SU-DHL-6 (cell line): Measurements from ENCODE around the gene ATG12.

Experiments
- H2AFZ ChIP-seq: fragments of 200-600 bp; sonication (generic); 2 replicates; pipeline ENCODE4 v1.6.1; 2014; ENCODE audit warnings: low read depth, mild to moderate bottlenecking, moderate library complexity, mixed read lengths, antibody characterized with exemption, low read length; ENCODE audit not compliant: severe bottlenecking
- H3F3A ChIP-seq: fragments of 200-600 bp; shearing (Covaris generic); 2 replicates; pipeline ENCODE4 v1.6.0; 2016; ENCODE audit warnings: antibody characterized with exemption, mild to moderate bottlenecking; ENCODE audit not compliant: insufficient read depth
- H3K27ac ChIP-seq: fragments of 200-600 bp; sonication (generic); 2 replicates; pipeline ENCODE4 v1.5.1; 2016; ENCODE audit warnings: low read depth, mild to moderate bottlenecking, low read length, moderate library complexity, mixed read lengths
- H3K27me3 ChIP-seq: fragments of 200-600 bp; sonication (generic), shearing (Covaris generic); 2 replicates; pipeline ENCODE4 v1.6.0; 2014; ENCODE audit warnings: mild to moderate bottlenecking, low read length
- H3K36me3 ChIP-seq: fragments of 200-600 bp; sonication (generic); 2 replicates; pipeline ENCODE4 v1.6.1; 2014; ENCODE audit warnings: mild to moderate bottlenecking, low read length, mixed read lengths
- H3K4me2 ChIP-seq: fragments of 300-600, 200-600 bp; shearing (Covaris generic), sonication (generic); 2 replicates; pipeline ENCODE4 v1.6.0; 2014; ENCODE audit warnings: low read length, low read depth, mild to moderate bottlenecking; ENCODE audit not compliant: poor library complexity, severe bottlenecking
- H3K4me3 ChIP-seq: fragments of 200-600 bp; sonication (generic); 2 replicates; pipeline ENCODE4 v1.5.1; 2014; ENCODE audit warnings: antibody characterized with exemption, low read length, mild to moderate bottlenecking, mixed read lengths; ENCODE audit not compliant: insufficient read depth, poor library complexity, severe bottlenecking
- H3K79me2 ChIP-seq: fragments of 200-600 bp; sonication (generic); 2 replicates; pipeline ENCODE4 v1.6.1; 2014; ENCODE audit warnings: mild to moderate bottlenecking, low read length, moderate library complexity; ENCODE audit not compliant: insufficient read depth
- H3K9ac ChIP-seq: fragments of 200-600 bp; sonication (generic); 2 replicates; pipeline ENCODE4 v1.7.0; 2014; ENCODE audit warnings: mild to moderate bottlenecking, low read length
- H3K9me2 ChIP-seq: fragments of 200-600 bp; sonication (generic); replicated peaks from 2 replicates; pipeline ENCODE4 v1.6.1; 2014; ENCODE audit warnings: low read length; ENCODE audit not compliant: insufficient read depth
- H3K9me3 ChIP-seq: fragments of 200-600 bp; sonication (generic); 2 replicates; pipeline ENCODE4 v1.6.1; 2014; ENCODE audit warnings: low read length, mixed read lengths; ENCODE audit not compliant: insufficient read depth
- H4K20me1 ChIP-seq: fragments of 200-600 bp; sonication (generic); 2 replicates; pipeline ENCODE4 v1.6.1; 2014; ENCODE audit warnings: low read depth, mild to moderate bottlenecking, antibody characterized with exemption, low read length, moderate library complexity, mixed read lengths
- CTCF ChIP-seq: fragments of 200-600 bp; sonication (generic); IDR thresholded peaks from one replicate; pipeline ENCODE4 v1.5.1; 2017; ENCODE audit warnings: antibody characterized with exemption, mild to moderate bottlenecking, low read length, moderate library complexity; ENCODE audit not compliant: insufficient read depth, poor library complexity, severe bottlenecking
- EZH2phosphoT487 ChIP-seq: fragments of 200-600 bp; sonication (generic), shearing (Covaris generic); conservative IDR thresholded peaks from 2 replicates; pipeline ENCODE4 v1.6.1; 2018; ENCODE audit warnings: mild to moderate bottlenecking, antibody characterized with exemption, low read length, moderate library complexity, mixed read lengths

ATG12 gene

GRCh38 chr5:115796656-115797055 lies 44.7 kb downstream of the ATG12 start:
- no peaks in the 10 kb centered on the region for H3F3A ChIP-seq
- H3K9ac ChIP-seq: no peak overlapping the region
- no peak for TF ChIP-seq EZH2phosphoT487
- no peak for TF ChIP-seq CTCF
- H3K9me2 ChIP-seq: no peaks in the 10 kb centered on the region
- no peaks in the 10 kb centered on the region for H3K36me3 ChIP-seq
- no peak overlapping the region for H3K4me3 ChIP-seq
- H3K9me3 ChIP-seq: no peaks in the 10 kb centered on the region
- H3K27ac ChIP-seq: no peak overlapping the region
- no peaks in the 10 kb centered on the region for H4K20me1 ChIP-seq
- H2AFZ ChIP-seq: no peak overlapping the region
- H3K79me2 ChIP-seq: no peaks in the 10 kb centered on the region
- H3K27me3 ChIP-seq: no peaks in the 10 kb centered on the region
- H3K4me2 ChIP-seq: no peak overlapping the region

GRCh38 chr5:115795700-115796099 lies 45.7 kb downstream of the ATG12 start:
- TF ChIP-seq EZH2phosphoT487: no peak
- no peak for TF ChIP-seq CTCF

GRCh38 chr5:115788440-115788839 lies 52.9 kb downstream of the ATG12 start:
- H3K9me3 ChIP-seq: 0 out of 2 replicates have a peak, but pooled peaks cover 3% of the 10 kb centered on the region
- no peaks in the 10 kb centered on the region for H3K79me2 ChIP-seq
- no peak overlapping the region for H3K4me2 ChIP-seq
- H3K36me3 ChIP-seq: no peaks in the 10 kb centered on the region
- H3K27me3 ChIP-seq: no peaks in the 10 kb centered on the region
- H3K9ac ChIP-seq: no peak overlapping the region
- no peak overlapping the region for H2AFZ ChIP-seq
- H3K27ac ChIP-seq: no peak overlapping the region
- H4K20me1 ChIP-seq: no peaks in the 10 kb centered on the region
- no peaks in the 10 kb centered on the region for H3K9me2 ChIP-seq
- H3K4me3 ChIP-seq: no peak overlapping the region
- no peaks in the 10 kb centered on the region for H3F3A ChIP-seq
- TF ChIP-seq EZH2phosphoT487: no peak
- TF ChIP-seq CTCF: no peak

More at GRCh38 chr5:115795700-115796099, 45.7 kb downstream of the ATG12 start:
- Histone ChIP-seq H3K36me3 (no peaks in the 10 kb centered on the region), H2AFZ (no peak overlapping the region), H3K79me2 (no peaks in the 10 kb centered on the region), H3F3A (no peaks in the 10 kb centered on the region), H3K4me3 (no peak overlapping the region), H3K27ac (no peak overlapping the region), H3K9me3 (no peaks in the 10 kb centered on the region), H3K9me2 (no peaks in the 10 kb centered on the region), H4K20me1 (no peaks in the 10 kb centered on the region), H3K9ac (no peak overlapping the region), H3K27me3 (no peaks in the 10 kb centered on the region), H3K4me2 (no peak overlapping the region)
